ENCODE results near the gene KDM4C.

KDM4C gene

DNA sequence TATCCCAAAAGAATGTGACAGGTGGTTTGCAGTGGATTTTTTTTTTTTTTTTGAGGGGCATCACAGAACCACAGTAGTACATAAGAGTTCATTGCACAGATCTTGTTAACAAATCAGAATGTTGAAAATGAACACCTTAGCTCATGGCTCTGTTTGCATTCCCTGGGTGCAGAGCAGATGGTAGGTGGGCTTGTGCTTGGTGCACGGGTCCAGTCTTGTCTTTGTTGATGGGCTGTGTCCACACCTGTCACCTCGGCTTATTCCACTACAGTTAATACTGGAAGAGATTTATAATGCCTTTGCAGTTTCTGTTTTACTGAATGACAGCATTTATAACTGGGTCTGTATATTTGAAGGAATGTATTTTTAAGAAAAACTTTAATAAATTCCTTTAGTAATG lies 146.6 kb downstream of the KDM4C start:
- no peak for DNase-seq (ENCODE audit: low read depth)

DNA sequence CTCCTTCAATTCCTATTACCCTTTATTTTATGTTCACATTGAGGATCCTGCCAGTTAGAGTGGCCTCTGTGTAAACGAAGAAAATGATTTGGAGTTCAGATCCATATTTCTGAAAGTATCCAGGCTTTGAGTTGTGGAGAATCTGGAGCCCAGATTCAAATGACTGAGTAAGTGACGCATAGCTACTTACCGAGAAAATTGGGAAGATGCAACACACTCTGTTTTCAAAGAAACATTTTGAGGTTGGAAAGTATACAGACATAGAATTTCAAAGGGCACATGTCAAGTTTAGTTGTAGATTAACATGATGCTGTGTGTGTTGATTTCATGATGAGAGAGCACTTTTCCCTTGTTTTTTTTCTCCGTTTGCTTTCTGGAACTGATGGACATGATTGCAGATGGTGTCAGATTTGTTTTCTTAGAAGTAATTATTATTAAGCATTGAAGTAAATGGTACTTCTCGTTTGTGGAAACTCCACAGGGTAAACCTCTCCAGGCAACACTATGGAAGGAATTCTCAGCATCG lies 148.1 kb downstream of the KDM4C start:
- no peak for DNase-seq (ENCODE audit: low read depth)

DNA sequence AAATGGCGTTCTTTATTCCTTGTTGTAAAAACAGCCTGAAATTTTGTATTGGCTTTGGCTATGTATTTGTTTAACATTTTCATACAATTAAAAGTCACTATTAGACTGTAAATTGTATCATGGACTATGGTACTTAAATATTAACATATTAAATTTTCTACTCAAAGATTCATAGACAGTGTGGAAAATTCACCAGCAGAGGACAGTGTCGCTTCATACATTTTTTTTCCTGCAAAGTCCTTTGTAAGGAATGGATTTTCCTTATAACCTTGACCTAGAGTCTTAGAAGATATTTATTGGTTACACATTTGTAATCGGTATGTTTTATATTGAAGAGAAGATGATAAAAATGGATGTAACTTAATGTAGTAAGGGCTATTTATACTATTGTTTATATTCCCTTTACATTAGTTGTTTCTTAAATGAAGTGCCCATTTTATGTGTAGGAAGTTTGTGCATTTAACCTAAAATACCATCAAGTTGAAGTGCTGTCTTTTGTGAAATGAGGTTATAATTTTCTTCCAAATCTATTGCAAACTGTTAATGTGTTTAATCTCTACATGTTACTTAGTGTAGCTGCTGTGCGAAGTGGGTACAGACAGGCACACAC lies 150.1 kb downstream of the KDM4C start:
- DNase-seq (ENCODE audit: low read depth) = peak; percentile 52

GRCh38 chr9:6909181-6909580 lies 151.4 kb downstream of the KDM4C start:
- no peak for DNase-seq (ENCODE audit: low read depth)

DNA sequence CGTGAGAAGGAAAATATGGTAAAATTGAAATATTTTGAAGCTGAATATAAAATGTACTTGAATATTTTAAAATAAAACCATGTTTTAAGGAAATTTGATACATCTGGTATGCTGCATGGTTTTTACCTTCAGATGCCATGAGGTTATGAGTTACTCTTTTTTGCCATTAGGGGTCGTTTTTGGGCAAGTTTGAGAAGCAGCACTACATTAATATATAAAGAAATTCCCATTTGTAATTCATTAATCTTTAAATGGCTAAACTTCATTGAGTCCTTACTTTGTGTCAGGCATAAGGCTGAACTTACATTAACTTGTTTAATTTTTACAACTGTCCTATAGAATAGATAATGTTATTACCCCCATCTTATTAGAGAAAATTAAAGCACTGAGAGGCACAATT lies 152.3 kb downstream of the KDM4C start:
- peak; percentile 35 for DNase-seq (ENCODE audit: low read depth)

GRCh38 chr9:6910497-6910896 lies 152.7 kb downstream of the KDM4C start:
- DNase-seq (ENCODE audit: low read depth) = no peak

DNA sequence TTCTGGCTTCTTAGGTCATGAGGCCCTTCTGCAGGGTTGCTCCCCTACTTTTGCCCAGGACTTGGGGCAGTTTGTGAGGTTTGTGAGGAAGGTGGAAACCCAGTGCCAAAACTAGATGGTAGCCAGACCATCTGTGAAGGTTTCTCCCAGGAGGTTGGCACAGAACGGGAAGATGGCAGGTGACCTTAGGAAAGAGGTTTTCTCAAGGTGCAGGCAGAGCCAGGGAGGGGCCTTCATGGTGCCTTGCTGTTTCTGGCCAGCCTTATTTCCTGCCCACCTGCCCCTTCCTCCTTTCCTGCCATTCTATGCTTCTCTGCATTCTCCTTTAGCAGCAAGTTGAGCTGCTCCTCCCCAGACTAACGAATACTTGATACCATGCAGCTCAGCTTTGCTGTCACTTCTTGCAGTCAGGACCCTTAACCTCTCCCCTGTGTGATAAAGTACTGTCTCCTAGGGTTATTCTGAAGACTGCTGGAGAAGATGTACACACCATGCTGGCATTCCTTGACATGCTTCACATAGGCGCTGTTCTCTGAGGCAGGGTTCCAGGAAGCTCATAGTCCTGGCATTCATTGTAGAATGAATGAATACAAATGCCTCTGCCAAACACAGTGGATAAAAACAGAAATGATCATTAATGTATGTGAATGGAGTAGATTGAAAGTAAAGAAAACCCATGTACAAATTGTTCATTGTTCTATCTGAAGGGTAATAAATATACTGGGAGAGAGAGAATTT lies 154.3 kb downstream of the KDM4C start:
- no peak for DNase-seq (ENCODE audit: low read depth)

DNA sequence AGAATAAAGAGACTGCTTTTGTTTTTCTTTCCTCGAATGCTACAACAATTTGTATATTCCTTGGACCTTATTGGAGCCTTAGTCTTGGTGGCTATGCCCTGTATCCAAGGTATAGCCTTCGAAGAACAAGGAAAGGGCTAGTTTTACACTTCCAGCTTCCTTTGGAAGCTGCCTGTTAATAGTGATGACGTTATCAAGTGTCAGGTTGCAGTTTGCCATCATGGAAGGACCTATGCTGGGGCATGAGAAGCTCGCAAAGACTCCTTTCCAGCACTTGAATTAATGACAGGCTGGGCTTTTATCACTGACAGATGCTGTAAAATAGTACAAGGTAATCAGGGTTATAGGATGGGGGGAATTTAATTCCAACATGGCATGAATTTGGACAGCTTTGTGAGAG lies 157.9 kb downstream of the KDM4C start:
- no peak for DNase-seq (ENCODE audit: low read depth)

GRCh38 chr9:6917162-6917561 lies 159.4 kb downstream of the KDM4C start:
- no peak for DNase-seq (ENCODE audit: low read depth)

GRCh38 chr9:6920041-6920440 lies 162.3 kb downstream of the KDM4C start:
- DNase-seq (ENCODE audit: low read depth) = peak; percentile 23

DNA sequence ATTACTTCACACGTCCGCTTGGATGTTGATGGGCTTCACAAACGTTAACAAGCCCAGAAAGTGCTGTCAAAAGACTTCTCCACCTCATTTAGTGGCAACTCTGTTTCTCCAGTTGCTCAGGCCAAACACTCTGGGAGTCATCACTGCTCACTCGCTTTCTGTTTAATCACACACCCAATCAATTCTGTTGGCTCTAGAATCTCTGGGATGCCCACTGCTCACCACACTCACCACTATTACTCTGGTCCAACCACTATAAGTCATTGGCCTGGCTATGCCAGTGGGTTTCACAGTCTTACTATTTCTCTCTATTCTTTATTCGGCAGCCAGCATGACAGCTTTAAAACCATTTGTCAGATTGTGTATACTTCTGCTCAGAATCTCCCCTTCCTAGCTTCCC lies 163.5 kb downstream of the KDM4C start:
- no peak for DNase-seq (ENCODE audit: low read depth)

DNA sequence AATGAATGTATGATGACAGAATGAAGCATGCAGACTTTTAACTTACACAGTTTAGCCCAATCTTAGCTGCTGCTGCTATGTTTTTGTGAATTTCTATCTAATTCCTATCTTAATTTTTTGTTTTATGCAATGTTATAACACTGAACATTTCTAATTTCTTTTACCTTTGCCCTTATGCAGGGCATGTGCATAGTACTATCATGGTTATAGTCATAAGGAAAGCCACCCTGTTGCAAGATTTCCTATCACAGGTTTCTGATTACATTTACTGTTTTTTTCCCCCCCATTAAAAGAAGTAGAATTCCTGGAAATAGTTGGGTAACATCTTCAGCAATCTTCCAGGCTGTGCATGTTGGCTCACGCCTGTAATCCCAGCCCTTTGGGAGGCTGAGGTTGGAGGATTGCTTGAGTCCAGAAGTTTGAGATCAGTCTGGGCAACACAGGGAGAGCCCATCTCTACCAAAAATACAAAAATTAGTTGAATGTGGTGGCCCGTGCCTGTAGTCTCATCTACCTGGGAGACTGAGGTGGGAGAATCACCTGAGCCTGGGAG lies 164.4 kb downstream of the KDM4C start:
- peak; percentile 15 for DNase-seq (ENCODE audit: low read depth)

- no peak for DNase-seq (ENCODE audit: low read depth)
Observed at GRCh38 chr9:6922680-6923079, 164.9 kb downstream of the KDM4C start.

DNA sequence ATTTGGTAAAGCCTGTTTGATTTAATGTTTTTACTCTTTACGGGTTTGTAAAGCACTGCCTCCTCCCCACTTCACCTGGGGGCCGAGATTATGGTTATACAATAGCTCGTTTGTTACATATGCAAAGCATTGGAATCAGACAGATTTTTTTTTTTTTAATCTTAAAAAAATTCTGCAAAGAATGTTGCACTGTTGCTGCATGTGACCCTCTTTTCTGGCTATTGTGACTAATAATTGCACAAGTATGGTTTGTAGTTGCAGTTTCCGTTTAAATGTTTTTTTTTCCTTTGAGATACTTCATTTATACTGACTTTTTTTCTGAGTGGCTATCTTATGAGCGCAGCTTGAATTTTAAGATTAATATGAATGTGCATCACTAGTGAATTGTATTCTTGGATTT lies 165.3 kb downstream of the KDM4C start:
- peak; percentile 20 for DNase-seq (ENCODE audit: low read depth)

GRCh38 chr9:6924149-6924548 lies 166.4 kb downstream of the KDM4C start:
- no peak for DNase-seq (ENCODE audit: low read depth)

GRCh38 chr9:6924988-6925563 lies 167.3 kb downstream of the KDM4C start:
- DNase-seq (ENCODE audit: low read depth) = no peak

DNA sequence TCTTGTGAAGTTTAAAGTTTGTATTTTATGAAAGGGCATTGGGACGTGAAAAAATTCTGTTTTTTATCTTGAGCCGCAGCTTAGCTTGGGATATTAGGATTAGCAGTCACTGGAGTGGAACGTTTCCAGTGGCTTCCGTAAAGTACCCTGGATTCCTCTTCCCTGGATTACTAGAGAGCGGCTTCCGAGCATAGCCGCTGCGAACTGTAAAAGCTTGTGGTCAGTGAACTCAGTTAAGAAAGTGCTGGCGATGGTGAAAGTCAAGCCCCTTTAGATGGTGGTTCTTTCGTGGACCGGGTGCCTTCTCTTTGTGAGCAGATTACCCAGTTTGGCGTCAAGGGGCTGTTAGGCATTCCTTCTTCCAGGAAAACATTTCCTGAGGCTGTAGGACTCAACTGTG lies 168.1 kb downstream of the KDM4C start:
- DNase-seq (ENCODE audit: low read depth) = peak; percentile 87

GRCh38 chr9:6926436-6926835 lies 168.7 kb downstream of the KDM4C start:
- DNase-seq (ENCODE audit: low read depth) = peak; percentile 67

GRCh38 chr9:6927838-6928237 lies 170.1 kb downstream of the KDM4C start:
- no peak for DNase-seq (ENCODE audit: low read depth)

- no peak for DNase-seq (ENCODE audit: low read depth)
Observed at GRCh38 chr9:6928863-6929262, 171.1 kb downstream of the KDM4C start.

DNA sequence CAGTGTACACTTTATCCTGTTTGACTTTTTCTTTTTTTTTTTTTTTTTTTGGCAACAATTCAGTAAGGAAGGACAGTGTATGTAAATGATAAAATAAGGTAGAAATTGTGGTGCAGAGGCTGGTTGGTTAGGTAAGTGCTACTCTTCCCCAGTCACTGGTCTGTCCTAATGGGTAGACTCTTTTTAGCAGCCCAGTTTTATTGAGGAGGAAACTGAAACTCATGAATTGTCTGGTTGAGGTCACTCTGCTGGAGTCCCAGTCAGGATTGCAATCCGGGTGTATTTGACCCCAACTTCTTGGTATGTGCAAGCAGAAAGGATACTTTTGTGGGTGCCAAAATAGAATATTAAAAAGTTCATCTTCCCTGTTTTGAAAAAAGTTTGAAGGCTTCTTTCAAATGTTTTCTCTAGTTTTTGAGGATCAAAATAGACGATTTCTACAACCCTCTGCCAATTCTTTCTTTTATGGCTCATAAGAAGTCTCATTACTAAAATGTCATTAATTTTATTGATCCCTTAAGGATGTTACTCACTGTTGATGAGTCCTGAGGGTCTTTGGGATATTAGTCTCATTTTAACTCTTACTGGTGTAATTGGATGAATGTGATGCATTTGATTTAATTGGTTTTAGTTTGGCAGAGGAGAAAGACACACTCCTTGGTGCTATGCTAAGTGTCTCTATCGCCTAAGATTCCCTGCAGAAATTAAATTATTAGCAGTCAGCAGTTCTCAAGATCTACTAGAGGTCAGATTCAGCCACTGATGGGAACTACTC lies 171.9 kb downstream of the KDM4C start:
- no peak for DNase-seq (ENCODE audit: low read depth)

- DNase-seq (ENCODE audit: low read depth) = peak; percentile 90
Observed at GRCh38 chr9:6930827-6931226, 173.1 kb downstream of the KDM4C start.

All from amniotic epithelial cell (primary cell).